Heart left ventricle (tissue), 13 donors: ENCODE measurements around the gene EIF1AY.
A peak's percentile ranks its signal among the peaks of the same experiment; 100 is the strongest.

Experiments
- CTCF ChIP-seq, 12 donors: fragments of 200-600 bp; sonication (generic) in 4 of 12; IDR thresholded peaks; one replicate each; pipeline versions ENCODE4 v1.5.0 to v1.8.0; 2018 to 2022; ENCODE audit warnings: antibody characterized with exemption in 12 of 12, mild to moderate bottlenecking in 5 of 12
- POLR2A ChIP-seq, 2 donors: fragments of 450-650 bp; IDR thresholded peaks; one replicate each; pipeline ENCODE4 v1.6.1; 2017; ENCODE audit warnings: antibody characterized with exemption in 2 of 2, mild to moderate bottlenecking in 2 of 2, moderate library complexity in 2 of 2
- donor health status: ischemic (EF 13 %, LVEDD 7.1; RV severe dilation, severe dysfunction).
- donor health status: DM: no; HTN: yes; CAD: no.
- donor health status: DM: no; HTN: no; CAD: no.
- donor health status: ischemic (EF 25% LVEDD 6.9; RV normal size, moderate dysfunction).
- donor health status: ischemic (EF 25% LVEDD 5.7; RV mildly dilated, moderate dysfunction).
- donor health status: ischemic (EF 35%, LVEDD 5.7; RV mildly dilated, moderate dysfunction).
- donor health status: nonischemic (EF 11% LVEDD 7.7; RV severe dilation, severe dysfunction).
- donor health status: DM: yes; HTN: yes; CAD: no.
- donor health status: PGD.
- donor health status: ischemic (EF 29% LVEDD 5.4; RV normal size, mild dysfunction).
- donor health status: nonischemic (EF 23%, LVEDD 6.1; RV moderate dilation, normal function).

- TF ChIP-seq CTCF (IDR thresholded peaks at IDR 0.05) (peak in 1 of 12 donors; percentile 9), POLR2A (IDR thresholded peaks at IDR 0.05) (no peak)
Measured at GRCh38 chrY:20576506-20576905, 930 bp downstream of the EIF1AY start.
